BLaER1 (cell line): Measurements from ENCODE around the gene ZCCHC8.
A peak's percentile ranks its signal among the peaks of the same experiment; 100 is the strongest.

Experiments used
- H3K27ac ChIP-seq: shearing (Covaris generic); formaldehyde crosslinking; 2 replicates; pipeline ENCODE4 v1.8.1; 2022
- H3K27me3 ChIP-seq: shearing (Covaris generic); formaldehyde crosslinking; 2 replicates; pipeline ENCODE4 v1.8.1; 2022
- H3K36me3 ChIP-seq: shearing (Covaris generic); formaldehyde crosslinking; 2 replicates; pipeline ENCODE4 v1.8.1; 2022
- H3K4me1 ChIP-seq: shearing (Covaris generic); formaldehyde crosslinking; 2 replicates; pipeline ENCODE4 v1.8.1; 2022
- H3K4me2 ChIP-seq: shearing (Covaris generic); formaldehyde crosslinking; 2 replicates; pipeline ENCODE4 v1.8.1; 2022
- H3K4me3 ChIP-seq: shearing (Covaris generic); formaldehyde crosslinking; 2 replicates; pipeline ENCODE4 v1.8.1; 2022
- H3K9ac ChIP-seq: shearing (Covaris generic); formaldehyde crosslinking; 2 replicates; pipeline ENCODE4 v1.8.1; 2022
- H3K9me3 ChIP-seq: shearing (Covaris generic); formaldehyde crosslinking; 2 replicates; pipeline ENCODE4 v1.8.1; 2022
- H4K20me1 ChIP-seq: shearing (Covaris generic); formaldehyde crosslinking; 2 replicates; pipeline ENCODE4 v1.8.1; 2022
- Cebpa-rat ChIP-seq: shearing (Covaris generic); IDR thresholded peaks from 2 replicates; pipeline ENCODE4 v1.8.1; 2022

ZCCHC8 gene

GRCh38 chr12:122500685-122501488 is at the start of gene ZCCHC8:
Gene ZCCHC8, minus strand, starts transcription at chr12:122500932. Its CDS starts 92 bp downstream, at chr12:122500840.
- Histone ChIP-seq H3K9me3 (no peaks in the 10 kb centered on the region), H4K20me1 (peaks cover 32% of the 10 kb centered on the region), H3K27me3 (no peaks in the 10 kb centered on the region), H3K4me3 (peak within 1 kb of the TSS; percentile 98), H3K36me3 (peaks cover 46% of the 10 kb centered on the region), H3K4me2 (peak within 1 kb of the TSS; percentile 86), H3K27ac (peak within 1 kb of the TSS; percentile 97), H3K4me1 (peaks cover 49% of the 10 kb centered on the region), H3K9ac (peak within 1 kb of the TSS; percentile 99)
- TF ChIP-seq Cebpa-rat: no peak; the same call in 1 of the 2 replicates

DNA sequence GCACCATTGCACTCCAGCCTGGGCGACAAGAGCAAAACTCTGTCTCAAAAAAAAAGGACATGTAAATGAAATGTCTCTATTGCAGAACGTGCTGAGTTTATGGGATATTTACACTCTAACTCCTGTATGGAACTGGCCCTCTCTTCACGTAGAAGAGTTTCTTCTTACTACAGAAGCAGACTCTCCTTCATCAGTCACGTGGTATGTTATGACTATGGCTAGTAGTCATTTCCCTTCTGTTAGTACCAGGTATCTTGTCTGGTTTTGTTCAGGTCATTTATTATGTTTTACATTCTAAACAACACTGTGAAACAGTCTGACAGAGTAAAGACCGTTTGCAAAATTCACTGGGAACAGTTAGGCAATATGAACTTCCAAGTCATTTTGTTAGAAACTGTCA is 46.6 kb upstream of the ZCCHC8 start:
- no peak overlapping the region for H3K9ac ChIP-seq
- no peak for TF ChIP-seq Cebpa-rat
- no peaks in the 10 kb centered on the region; the same call in 1 of the 2 replicates for H4K20me1 ChIP-seq
- H3K4me3 ChIP-seq: no peak overlapping the region
- H3K36me3 ChIP-seq: peaks cover 97% of the 10 kb centered on the region
- H3K9me3 ChIP-seq: no peaks in the 10 kb centered on the region
- no peak overlapping the region for H3K27ac ChIP-seq
- no peaks in the 10 kb centered on the region for H3K27me3 ChIP-seq
- no peaks in the 10 kb centered on the region for H3K4me1 ChIP-seq
- H3K4me2 ChIP-seq: no peak overlapping the region

DNA sequence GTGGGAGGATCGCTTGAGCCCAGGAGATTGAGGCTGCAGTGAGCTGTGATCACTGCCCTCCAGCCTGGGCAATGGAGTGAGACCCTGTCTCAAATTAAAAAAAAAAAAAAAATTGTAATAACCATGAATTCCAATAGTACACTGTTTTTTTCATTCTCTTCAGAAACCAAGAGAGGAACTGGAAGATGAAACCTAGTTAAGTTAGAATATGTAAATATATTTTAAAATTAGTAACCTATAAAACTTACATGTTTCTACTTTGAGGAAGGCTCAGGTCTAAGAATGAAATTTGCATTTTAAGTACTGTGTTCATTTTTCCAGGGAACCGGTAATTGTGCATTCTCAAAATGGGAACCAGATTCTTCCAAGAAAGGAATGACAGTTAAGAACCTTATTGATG is 45.1 kb upstream of the ZCCHC8 start:
- TF ChIP-seq Cebpa-rat: no peak
- no peak overlapping the region for H3K27ac ChIP-seq

DNA sequence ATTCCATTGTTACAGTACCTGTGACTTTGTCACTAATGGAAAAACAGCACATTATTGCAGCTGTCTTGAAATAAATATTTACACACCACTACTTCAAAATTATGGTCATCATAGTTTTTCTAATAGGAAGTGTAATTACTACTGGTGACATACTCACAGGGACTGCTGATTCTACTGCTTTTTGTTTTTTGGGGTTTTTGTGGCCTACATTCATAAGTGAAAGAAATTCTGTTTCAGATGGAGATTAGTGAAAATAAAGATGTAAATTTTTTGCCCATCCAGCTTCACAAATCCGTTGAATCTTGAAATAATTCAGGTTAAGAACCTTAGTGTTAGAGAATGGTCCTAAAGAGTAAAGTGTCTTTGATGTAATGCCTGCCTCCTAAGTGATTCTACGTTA is 43.8 kb upstream of the ZCCHC8 start:
- no peaks in the 10 kb centered on the region for H3K9me3 ChIP-seq
- H3K36me3 ChIP-seq: peaks cover 95% of the 10 kb centered on the region
- H3K27ac ChIP-seq: no peak overlapping the region
- H3K4me1 ChIP-seq: peaks cover 7% of the 10 kb centered on the region
- H3K4me2 ChIP-seq: no peak overlapping the region
- no peaks in the 10 kb centered on the region for H3K27me3 ChIP-seq
- no peak for TF ChIP-seq Cebpa-rat
- H3K4me3 ChIP-seq: no peak overlapping the region
- no peak overlapping the region for H3K9ac ChIP-seq
- no peaks in the 10 kb centered on the region for H4K20me1 ChIP-seq

More for the DNA sequence above, 45.1 kb upstream of the ZCCHC8 start:
- H3K4me1 ChIP-seq: peaks cover 4% of the 10 kb centered on the region
- peaks cover 96% of the 10 kb centered on the region for H3K36me3 ChIP-seq
- no peaks in the 10 kb centered on the region for H3K27me3 ChIP-seq
- no peaks in the 10 kb centered on the region; the same call in 1 of the 2 replicates for H4K20me1 ChIP-seq
- H3K4me2 ChIP-seq: no peak overlapping the region
- H3K9me3 ChIP-seq: no peaks in the 10 kb centered on the region
- H3K4me3 ChIP-seq: no peak overlapping the region
- no peak overlapping the region for H3K9ac ChIP-seq

GRCh38 chr12:122538496-122538895 is 37.8 kb upstream of the ZCCHC8 start:
- Histone ChIP-seq H4K20me1 (peaks cover 7% of the 10 kb centered on the region; the same call in 1 of the 2 replicates), H3K27me3 (no peaks in the 10 kb centered on the region), H3K4me2 (no peak overlapping the region), H3K36me3 (peaks cover 96% of the 10 kb centered on the region), H3K4me3 (no peak overlapping the region), H3K4me1 (peaks cover 7% of the 10 kb centered on the region), H3K9ac (no peak overlapping the region), H3K27ac (no peak overlapping the region), H3K9me3 (no peaks in the 10 kb centered on the region)
- no peak for TF ChIP-seq Cebpa-rat

- Histone ChIP-seq H3K27me3 (no peaks in the 10 kb centered on the region), H3K36me3 (peaks cover 96% of the 10 kb centered on the region), H3K9me3 (no peaks in the 10 kb centered on the region), H3K9ac (no peak overlapping the region), H4K20me1 (peaks cover 7% of the 10 kb centered on the region; the same call in 1 of the 2 replicates), H3K4me3 (no peak overlapping the region), H3K27ac (no peak overlapping the region), H3K4me2 (no peak overlapping the region), H3K4me1 (peaks cover 7% of the 10 kb centered on the region)
- TF ChIP-seq Cebpa-rat: no peak
These were observed 36.3 kb upstream of the ZCCHC8 start for GRCh38 chr12:122537021-122537420.

DNA sequence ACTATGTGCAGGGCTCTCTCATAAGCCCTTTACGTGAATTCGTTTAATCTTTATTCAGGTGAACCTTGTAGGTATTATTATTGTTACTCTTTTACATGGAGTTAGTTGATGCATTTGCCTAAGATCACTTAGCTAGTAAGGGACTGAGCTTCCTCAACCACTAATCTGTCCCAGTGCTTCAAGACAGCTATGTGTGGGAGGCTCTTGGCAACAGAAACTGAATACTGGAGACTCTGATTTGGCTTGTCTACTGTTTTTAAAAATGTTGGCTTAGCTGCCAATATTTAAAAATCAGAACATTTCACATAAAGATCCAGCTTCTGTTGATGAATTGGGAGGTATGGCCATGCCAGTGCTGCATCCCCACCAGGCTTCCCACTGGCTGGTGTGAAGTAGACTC is 33.1 kb upstream of the ZCCHC8 start:
- Histone ChIP-seq H3K4me1 (peaks cover 3% of the 10 kb centered on the region; the same call in 1 of the 2 replicates), H3K9me3 (no peaks in the 10 kb centered on the region), H3K36me3 (peaks cover 98% of the 10 kb centered on the region), H3K4me3 (no peak overlapping the region), H3K9ac (no peak overlapping the region), H4K20me1 (peaks cover 7% of the 10 kb centered on the region; the same call in 1 of the 2 replicates), H3K27ac (no peak overlapping the region), H3K4me2 (no peak overlapping the region), H3K27me3 (no peaks in the 10 kb centered on the region)
- no peak for TF ChIP-seq Cebpa-rat

DNA sequence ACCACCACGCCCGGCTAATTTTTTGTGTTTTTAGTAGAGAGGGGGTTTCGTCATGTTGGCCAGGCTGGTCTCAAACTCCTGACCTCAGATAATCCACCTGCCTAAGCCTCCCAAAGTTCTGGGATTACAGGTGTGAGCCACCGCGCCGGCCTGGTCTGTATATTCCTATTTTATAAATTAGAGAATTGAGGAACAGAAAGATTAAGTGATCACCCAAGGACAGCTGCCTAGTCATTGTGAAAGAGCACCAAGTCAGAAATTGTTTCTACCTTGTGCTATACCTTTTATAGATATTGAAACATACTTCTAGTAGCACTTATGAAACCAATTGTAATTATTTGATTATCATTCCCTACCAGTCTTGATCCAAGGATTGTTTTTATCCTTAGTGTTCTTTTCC is 28.3 kb upstream of the ZCCHC8 start:
- Histone ChIP-seq H3K27ac (no peak overlapping the region), H3K27me3 (no peaks in the 10 kb centered on the region), H3K9me3 (no peaks in the 10 kb centered on the region), H3K4me3 (no peak overlapping the region), H4K20me1 (peaks cover 24% of the 10 kb centered on the region), H3K36me3 (peaks cover 66% of the 10 kb centered on the region), H3K9ac (no peak overlapping the region; the same call in 1 of the 2 replicates), H3K4me1 (peaks cover 30% of the 10 kb centered on the region), H3K4me2 (peak overlapping the region; percentile 87)
- no peak for TF ChIP-seq Cebpa-rat

- no peaks in the 10 kb centered on the region for H3K9me3 ChIP-seq
- H3K9ac ChIP-seq: peak overlapping the region; percentile 99
- H4K20me1 ChIP-seq: peaks cover 28% of the 10 kb centered on the region
- no peak overlapping the region; the same call in 1 of the 2 replicates for H3K27ac ChIP-seq
- TF ChIP-seq Cebpa-rat: peak; percentile 49; the same call in 1 of the 2 replicates
- H3K36me3 ChIP-seq: peaks cover 66% of the 10 kb centered on the region
- peak overlapping the region; percentile 87 for H3K4me2 ChIP-seq
- H3K4me3 ChIP-seq: peak overlapping the region; percentile 92
- H3K27me3 ChIP-seq: no peaks in the 10 kb centered on the region
- H3K4me1 ChIP-seq: peaks cover 34% of the 10 kb centered on the region
These were observed 27.9 kb upstream of the ZCCHC8 start for GRCh38 chr12:122528582-122528981.

- Histone ChIP-seq H3K27me3 (no peaks in the 10 kb centered on the region), H3K4me2 (peak overlapping the region; percentile 87), H3K4me1 (peaks cover 44% of the 10 kb centered on the region), H3K9ac (peak overlapping the region; percentile 99), H3K27ac (peak overlapping the region; percentile 99), H3K4me3 (peak overlapping the region; percentile 92), H4K20me1 (peaks cover 38% of the 10 kb centered on the region), H3K36me3 (peaks cover 66% of the 10 kb centered on the region), H3K9me3 (no peaks in the 10 kb centered on the region)
- no peak for TF ChIP-seq Cebpa-rat
These were observed 26.8 kb upstream of the ZCCHC8 start for GRCh38 chr12:122527478-122527944.
